Raji (cell line): Measurements from ENCODE around the gene SMIM5.

ENCODE experiments used
- POLR2A ChIP-seq: IDR thresholded peaks from 2 replicates; pipeline ENCODE4 v1.6.1; 2011; ENCODE audit warnings: low read depth, low read length, control low read depth; ENCODE audit not compliant: insufficient read depth

Gene SMIM5

DNA sequence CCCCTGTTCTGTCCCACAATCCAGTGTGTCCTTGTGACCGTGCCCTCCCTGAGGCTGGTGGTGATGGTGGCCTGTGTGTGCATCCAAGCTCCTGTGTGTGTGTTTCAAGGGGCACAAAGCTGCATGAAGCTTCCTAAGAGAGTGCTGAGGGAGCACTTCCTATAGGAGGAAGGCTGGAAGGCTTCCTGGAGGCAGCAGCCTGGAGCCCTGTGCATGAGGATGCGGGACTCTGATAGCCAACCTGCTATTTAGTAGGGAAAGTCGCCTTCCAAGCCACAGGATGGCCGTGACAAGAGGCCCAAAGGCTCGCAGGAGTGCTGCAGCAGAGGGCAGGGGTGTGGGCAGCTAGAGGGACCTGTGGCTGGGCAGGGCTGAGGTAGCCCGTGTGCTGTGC is 37.3 kb upstream of the SMIM5 start:
- TF ChIP-seq POLR2A: no peak

- no peak for TF ChIP-seq POLR2A
Measured at GRCh38 chr17:75596320-75597087, 36.7 kb upstream of the SMIM5 start.

GRCh38 chr17:75601057-75601987 is 31.9 kb upstream of the SMIM5 start:
- no peak for TF ChIP-seq POLR2A

GRCh38 chr17:75602644-75603043 is 30.6 kb upstream of the SMIM5 start:
- no peak for TF ChIP-seq POLR2A

DNA sequence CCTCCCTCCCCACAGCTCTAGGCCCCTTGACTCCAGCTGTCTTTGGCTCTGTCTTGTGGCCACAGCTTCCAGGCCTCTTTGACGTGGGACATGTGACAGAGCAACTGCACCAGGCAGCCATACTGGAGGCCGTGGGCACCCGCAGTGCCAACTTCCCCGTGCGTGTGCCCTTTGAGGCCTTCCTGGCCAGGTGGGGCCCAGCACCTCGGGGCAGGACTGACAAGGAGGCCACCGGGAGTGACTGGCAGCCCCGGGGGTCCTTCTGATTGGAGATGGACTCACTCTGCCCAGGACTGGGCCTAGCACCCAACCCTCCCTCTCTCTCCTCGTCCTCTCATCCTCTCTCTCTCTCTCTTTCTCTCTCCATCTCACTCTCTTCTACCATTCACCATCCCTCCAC is 30.1 kb upstream of the SMIM5 start:
- no peak for TF ChIP-seq POLR2A

DNA sequence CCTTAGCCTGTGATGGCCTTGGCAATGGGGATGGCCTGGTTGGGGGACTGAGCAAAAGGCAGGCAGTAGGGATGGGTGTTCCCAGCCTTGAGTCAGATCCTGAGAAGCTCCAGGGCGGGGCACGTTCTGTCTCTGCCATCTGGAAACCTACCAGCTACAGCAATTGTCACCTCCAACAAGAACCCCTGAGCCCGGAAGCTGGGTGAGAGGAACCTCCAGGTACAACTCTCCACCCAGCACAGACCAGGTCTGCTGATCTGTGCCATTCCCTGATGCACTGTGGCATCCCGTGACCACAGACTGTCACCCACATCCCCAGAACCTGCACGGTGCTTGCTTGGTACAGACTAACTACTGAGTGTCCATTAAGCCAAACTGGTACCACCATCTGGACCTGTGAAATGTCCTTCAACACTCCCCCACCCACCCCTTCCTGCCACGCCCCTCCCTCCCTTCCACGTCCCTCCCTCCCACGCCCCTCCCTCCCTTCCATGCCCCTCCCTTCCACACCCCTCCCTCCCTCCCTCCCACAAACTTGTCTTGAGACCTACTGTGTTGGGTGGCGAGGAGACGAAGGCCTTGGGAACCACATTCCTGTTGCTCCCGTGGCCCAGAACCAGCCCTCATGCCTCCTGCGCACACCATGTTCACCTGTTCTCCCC is 29.1 kb upstream of the SMIM5 start:
- TF ChIP-seq POLR2A: no peak

- no peak for TF ChIP-seq POLR2A
Measured at GRCh38 chr17:75605790-75606189, 27.4 kb upstream of the SMIM5 start.

DNA sequence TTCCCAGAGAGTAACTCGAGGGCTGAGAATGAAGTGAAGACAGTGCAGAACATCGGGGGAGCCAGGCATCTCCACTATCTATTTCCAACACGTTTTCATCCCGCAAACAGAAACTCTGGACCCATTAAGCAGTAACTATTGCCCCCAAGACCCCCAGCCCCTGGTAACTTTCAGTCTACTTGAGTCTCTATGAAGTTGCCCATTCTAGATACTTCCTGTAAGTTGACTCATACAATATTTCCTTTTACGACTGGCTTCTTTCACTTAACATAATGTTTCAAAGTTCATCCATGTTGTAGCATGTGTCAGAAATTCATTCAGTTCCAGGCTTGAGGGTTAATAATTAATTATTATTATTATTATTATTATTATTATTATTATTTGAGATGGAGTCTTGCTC is 26.1 kb upstream of the SMIM5 start:
- TF ChIP-seq POLR2A: no peak

DNA sequence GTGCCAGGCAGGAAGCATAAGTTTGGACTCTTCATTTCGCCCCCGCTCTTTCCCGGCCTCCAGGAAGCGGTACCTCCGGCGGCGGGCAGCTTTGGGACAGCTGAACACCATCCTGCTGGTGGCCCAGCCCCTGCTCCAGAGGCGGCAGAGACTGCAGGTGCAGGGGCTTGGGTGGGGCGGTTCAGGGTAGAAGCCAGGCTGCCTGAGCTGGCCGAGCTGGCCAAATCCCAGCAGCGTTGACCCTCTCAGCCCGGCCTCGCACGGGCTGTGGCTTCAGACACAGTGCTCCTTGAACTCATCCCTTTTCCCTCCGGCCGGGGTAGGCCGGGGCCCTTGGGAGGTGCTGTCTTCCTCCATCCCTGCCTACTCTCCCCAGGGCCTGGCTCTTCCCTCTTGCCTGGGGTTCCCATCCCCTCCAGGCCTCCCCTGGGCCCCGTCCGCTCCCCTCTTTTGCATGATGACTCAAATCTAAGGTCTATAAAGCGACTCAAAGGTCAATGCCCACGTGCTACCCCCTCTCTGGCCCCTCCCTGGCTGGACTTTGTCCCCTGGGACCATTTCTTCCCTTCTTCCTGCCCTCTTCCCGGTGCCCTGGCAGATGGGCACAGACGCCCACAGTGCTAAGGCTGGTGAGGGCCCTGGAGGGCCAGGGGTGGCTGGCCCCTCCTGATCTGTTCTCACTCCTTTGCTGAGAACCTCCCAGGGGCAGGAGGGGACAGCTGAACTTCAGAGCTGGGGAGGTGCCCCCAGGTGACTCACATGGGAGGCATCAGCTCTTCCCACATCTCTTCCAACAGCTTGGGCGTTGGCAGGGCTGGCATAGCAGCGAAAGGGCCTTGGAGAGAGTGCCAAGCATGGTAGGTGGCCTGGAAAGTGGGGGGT is 22.9 kb upstream of the SMIM5 start:
- no peak for TF ChIP-seq POLR2A

GRCh38 chr17:75611851-75612429 is 21.3 kb upstream of the SMIM5 start:
- TF ChIP-seq POLR2A: no peak

DNA sequence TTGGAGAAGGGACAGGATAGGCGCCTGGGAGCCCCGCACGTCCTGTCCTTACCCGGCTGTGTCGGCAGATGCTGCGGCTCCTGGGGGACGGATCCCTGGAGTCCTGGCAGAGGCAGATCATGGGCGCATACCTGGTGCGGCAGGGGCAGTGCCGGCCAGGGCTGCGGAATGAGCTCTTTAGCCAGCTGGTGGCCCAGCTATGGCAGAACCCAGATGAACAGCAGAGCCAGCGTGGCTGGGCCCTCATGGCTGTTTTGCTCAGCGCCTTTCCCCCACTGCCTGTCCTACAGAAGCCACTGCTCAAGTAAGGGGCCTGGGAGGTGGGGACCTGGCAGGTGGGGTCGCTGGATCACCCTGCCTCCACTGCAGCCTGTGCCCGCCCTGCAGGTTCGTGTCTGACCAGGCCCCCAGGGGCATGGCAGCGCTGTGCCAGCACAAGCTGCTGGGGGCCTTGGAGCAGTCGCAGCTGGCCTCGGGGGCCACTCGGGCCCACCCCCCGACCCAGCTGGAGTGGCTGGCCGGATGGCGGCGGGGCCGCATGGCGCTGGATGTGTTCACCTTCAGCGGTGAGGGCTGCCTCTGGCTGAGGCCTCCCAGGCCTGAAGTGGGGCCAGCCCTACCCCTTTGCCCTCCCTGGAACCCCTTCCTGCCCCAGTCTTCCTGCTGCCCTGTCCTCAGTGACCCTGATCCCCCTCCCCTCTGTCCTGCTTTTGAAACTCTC is 20.2 kb upstream of the SMIM5 start:
- no peak for TF ChIP-seq POLR2A

DNA sequence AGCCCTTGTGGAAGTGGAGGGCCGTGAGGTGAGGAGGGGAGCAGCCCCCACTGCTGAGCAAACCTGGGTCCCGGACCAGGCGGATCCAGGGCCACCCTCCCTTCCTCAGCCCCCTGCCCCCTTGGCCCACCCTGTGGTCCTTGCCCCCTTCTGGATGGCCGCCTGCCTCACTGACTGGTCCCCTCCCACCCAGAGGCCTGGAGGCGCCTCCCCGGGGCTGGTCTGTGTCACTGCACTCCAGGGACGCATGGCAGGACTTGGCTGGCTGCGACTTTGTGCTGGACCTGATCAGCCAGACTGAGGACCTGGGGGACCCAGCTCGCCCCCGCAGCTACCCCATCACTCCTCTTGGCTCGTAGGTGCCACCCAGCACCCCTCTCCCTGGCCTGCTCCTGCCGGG is 19.2 kb upstream of the SMIM5 start:
- TF ChIP-seq POLR2A: no peak

- no peak for TF ChIP-seq POLR2A
Measured at GRCh38 chr17:75614556-75615270, 18.5 kb upstream of the SMIM5 start.

DNA sequence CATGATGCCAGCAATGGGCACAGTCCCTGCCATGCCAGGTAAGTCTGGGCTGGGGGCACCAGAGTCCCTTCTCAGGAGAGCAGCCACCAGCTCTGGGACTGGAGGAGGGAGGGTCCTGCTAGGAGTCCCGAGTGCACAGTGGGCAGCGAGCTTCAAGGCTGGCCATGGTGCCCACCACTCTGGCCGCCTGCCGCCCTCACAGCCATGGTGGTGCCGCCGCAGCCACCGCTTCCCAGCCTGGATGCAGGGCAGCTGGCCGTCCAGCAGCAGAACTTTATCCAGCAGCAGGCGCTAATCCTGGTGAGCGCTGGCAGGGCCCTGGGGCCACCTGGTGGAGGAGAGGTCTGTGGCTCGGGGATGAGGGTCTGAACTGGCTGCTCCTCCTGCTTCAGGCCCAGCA is 17.9 kb upstream of the SMIM5 start:
- TF ChIP-seq POLR2A: no peak
